GM18520 (cell line): ENCODE measurements around the gene TNNI3K.
A peak's percentile ranks its signal among the peaks of the same experiment; 100 is the strongest.
"Not testable (repeated sequence)": the region's sequence is repeated elsewhere in the genome, so short reads cannot be mapped to it uniquely, and the experiment has no call there.

Experiments
- ATAC-seq: cut with Tn5 transposase; IDR thresholded peaks from one replicate; pipeline ENCODE4 v1.9.1; 2021; ENCODE audit not compliant: unreplicated experiment

Gene TNNI3K, protein sequence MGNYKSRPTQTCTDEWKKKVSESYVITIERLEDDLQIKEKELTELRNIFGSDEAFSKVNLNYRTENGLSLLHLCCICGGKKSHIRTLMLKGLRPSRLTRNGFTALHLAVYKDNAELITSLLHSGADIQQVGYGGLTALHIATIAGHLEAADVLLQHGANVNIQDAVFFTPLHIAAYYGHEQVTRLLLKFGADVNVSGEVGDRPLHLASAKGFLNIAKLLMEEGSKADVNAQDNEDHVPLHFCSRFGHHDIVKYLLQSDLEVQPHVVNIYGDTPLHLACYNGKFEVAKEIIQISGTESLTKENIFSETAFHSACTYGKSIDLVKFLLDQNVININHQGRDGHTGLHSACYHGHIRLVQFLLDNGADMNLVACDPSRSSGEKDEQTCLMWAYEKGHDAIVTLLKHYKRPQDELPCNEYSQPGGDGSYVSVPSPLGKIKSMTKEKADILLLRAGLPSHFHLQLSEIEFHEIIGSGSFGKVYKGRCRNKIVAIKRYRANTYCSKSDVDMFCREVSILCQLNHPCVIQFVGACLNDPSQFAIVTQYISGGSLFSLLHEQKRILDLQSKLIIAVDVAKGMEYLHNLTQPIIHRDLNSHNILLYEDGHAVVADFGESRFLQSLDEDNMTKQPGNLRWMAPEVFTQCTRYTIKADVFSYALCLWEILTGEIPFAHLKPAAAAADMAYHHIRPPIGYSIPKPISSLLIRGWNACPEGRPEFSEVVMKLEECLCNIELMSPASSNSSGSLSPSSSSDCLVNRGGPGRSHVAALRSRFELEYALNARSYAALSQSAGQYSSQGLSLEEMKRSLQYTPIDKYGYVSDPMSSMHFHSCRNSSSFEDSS

DNA sequence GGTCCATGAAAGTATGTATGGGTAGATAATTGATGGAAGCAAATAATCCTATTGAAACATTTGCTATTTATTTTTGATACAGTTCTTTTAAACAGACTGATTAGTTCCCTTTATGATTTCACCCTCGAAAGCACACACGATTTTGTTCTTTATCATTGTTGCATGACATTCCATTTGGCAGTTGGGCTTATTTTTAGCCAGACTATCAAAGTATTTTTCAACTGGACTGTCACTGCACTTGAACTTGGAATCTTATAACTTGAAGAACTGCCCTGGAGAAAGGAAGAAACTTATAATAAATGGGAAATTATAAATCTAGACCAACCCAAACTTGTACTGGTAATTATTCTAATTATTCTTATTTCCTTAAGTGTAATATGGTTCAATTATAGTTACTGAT is at the start of gene TNNI3K:
TNNI3K (plus strand) TSS at position 235 of the 400 bp plus-strand sequence; CDS start at position 300, 65 bp downstream.
- ATAC-seq: no peak

- ATAC-seq: no peak
Observed at GRCh38 chr1:74193908-74194307, 41.3 kb upstream of the TNNI3K start.

- ATAC-seq: no peak
Observed at GRCh38 chr1:74195339-74195738, 39.8 kb upstream of the TNNI3K start.

- ATAC-seq: no peak
Observed at GRCh38 chr1:74197255-74197654, 37.9 kb upstream of the TNNI3K start.

DNA sequence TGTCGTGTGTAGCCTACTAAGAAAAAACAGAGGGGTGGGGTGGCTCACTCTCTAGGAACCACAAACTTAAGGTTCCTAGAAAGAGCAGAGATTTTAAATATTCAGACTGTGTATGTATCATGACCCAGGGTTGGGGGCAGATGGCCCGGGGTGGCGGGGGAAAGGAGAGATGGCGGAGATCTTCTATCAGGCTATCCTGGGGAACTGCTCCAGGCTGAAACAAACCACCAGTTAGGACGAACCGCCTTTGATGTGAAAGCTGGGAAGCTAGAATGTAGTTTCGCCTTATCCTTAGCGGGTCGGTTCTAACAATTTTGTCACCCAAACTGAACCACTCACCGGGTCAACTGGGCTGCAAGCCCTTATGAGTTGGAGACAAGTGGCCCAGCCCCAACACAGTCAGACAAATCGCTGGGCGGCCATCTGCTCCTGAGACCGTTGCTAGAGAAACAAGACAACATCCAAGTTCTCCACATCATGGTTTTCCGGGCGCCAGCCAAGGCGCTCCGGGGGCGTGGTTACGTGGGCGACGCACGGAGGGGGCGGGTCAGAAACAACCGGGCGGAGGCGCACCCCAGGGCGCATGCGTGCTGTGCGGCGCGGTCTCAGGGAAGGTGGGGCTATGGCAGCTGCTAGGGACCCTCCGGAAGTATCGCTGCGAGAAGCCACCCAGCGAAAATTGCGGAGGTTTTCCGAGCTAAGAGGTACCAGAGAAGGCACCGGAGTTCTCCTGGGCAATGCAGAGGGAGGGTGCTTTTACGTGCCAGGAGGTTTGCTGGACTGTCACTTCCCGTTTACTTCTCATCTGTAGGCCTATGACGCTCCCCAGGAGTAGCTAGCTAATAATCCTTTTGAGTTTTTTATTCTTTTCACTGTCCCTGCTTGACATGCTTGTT is 37.3 kb upstream of the TNNI3K start, which contains the start of the genes FPGT and LRRIQ3:
FPGT (plus strand) TSS at position 586 of the 896 bp plus-strand sequence; CDS start at position 623, 37 bp downstream.
LRRIQ3 (minus strand) TSS at position 520 of the 896 bp plus-strand sequence. CDS start 14,492 bp downstream, outside the sequence.
- peak; percentile 95 for ATAC-seq

DNA sequence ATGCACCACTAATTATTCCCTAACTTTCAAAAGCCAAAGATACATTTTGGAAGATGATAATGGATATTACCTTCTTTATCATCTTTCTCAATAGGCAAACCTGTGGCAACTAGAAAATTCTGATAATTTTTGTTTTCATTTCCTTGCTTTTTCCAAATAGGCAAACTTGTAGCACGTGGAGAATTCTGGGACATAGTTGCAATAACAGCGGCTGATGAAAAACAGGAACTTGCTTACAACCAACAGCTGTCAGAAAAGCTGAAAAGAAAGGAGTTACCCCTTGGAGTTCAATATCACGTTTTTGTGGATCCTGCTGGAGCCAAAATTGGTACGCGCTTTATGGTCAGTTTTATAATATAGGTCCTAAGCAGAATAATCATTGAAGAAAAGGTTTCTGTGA is 35.7 kb upstream of the TNNI3K start:
- ATAC-seq: no peak

DNA sequence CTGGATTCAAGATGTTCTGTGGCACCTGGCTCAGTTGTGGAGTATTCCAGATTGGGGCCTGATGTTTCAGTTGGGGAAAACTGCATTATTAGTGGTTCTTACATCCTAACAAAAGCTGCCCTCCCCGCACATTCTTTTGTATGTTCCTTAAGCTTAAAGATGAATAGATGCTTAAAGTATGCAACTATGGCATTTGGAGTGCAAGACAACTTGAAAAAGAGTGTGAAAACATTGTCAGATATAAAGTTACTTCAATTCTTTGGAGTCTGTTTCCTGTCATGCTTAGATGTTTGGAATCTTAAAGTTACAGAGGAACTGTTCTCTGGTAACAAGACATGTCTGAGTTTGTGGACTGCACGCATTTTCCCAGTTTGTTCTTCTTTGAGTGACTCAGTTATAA is 29.9 kb upstream of the TNNI3K start:
- ATAC-seq: no peak

DNA sequence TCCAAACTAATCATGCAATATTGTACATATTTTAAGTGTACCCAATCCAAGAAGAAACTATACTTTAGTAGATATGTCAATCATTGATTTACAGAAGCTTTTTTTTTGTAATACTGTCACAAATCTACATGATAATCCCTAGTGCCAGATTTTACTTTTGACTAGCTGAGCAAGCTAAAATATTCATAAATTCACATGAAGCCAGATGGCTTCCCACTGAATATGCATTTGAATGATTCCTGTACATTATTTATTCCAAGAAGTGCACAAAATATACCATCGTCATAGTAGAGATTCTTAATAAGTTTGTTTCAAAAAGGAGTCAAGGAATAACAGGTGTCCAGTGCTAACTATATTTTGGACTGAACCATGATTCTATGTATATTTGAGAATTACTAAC is 20.0 kb upstream of the TNNI3K start:
- no peak for ATAC-seq

- no peak for ATAC-seq
Observed at GRCh38 chr1:74222701-74223100, 12.5 kb upstream of the TNNI3K start.

GRCh38 chr1:74223453-74223852 is 11.7 kb upstream of the TNNI3K start:
- ATAC-seq: no peak

- ATAC-seq: no peak
Observed at GRCh38 chr1:74236440-74236839, 1.3 kb downstream of the TNNI3K start.

- no peak for ATAC-seq
Observed at GRCh38 chr1:74237035-74237434, 1.8 kb downstream of the TNNI3K start.

GRCh38 chr1:74237787-74238186 is 2.6 kb downstream of the TNNI3K start:
- ATAC-seq: no peak

GRCh38 chr1:74245168-74245772 is 10.1 kb downstream of the TNNI3K start:
- ATAC-seq: no peak

GRCh38 chr1:74246315-74246714 is 11.1 kb downstream of the TNNI3K start:
- no peak for ATAC-seq

DNA sequence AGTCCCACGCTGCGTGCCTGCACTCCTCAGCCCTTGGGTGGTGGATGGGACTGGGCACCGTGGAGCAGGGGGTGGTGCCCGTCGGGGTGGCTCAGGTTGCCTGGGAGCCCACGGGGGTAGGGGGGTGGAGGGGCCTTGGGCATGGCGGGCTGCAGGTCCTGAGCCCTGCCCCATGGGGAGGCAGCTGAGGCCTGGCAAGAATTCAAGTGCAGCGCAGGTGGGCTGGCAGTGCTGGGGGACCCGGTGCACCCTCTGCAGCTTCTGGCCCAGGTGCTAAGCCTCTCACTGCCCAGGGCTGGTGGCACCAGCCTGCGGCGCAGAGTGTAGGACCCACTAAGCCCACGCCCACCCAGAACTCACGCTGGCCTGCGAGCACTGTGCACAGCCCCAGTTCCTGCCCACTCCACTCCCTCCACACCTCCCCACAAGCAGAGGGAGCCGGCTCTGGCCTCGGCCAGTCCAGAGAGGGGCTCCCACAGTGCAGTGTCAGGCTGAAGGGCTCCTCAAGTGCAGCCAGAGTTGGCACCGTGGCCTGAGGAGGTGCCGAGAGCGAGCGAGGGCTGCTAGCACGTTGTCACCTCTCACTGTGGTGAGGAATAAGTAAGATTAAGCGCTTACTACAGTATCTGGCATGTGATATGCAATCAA is 12.8 kb downstream of the TNNI3K start:
- ATAC-seq: no peak

GRCh38 chr1:74253243-74253824 is 18.1 kb downstream of the TNNI3K start:
- ATAC-seq: not testable (repeated sequence)

GRCh38 chr1:74266001-74266400 is 30.8 kb downstream of the TNNI3K start:
- ATAC-seq: no peak

DNA sequence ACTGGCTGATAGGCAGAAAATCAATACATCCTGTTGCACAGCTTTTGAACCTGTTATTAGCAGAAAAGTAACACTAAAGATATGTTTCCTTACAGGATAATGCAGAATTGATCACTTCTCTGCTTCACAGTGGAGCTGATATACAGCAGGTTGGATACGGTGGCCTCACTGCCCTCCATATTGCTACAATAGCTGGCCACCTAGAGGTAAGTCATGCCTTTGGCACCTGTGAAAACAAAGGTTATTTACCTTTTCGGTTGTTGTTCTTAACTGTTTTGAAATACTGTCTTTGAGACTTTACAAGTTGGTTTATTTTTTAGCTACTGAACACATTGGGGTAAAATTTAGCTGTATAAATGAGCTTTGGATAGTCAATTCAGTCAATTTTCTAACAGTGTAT is 36.3 kb downstream of the TNNI3K start:
- ATAC-seq: no peak
